Right lobe of liver (tissue), 6 donors: ENCODE results near the gene ZNF780A. TPM values are rescaled to one million over a fixed set of nuclear protein-coding genes. Genes with fewer than 3 reads are reported as not detected.
A peak's percentile ranks its signal among the peaks of the same experiment; 100 is the strongest.
"Not testable (repeated sequence)": the region's sequence is repeated elsewhere in the genome, so short reads cannot be mapped to it uniquely, and the experiment has no call there.

Experiments used
- ATAC-seq, 4 donors: fragments of 200-7000 bp; cut with Tn5 transposase; one replicate each; pipeline ENCODE4 v1.9.1; 2020; ENCODE audit warnings: mild to moderate bottlenecking in 4 of 4, moderate library complexity in 4 of 4
- DNase-seq, 3 donors: peaks; one replicate each; pipeline ENCODE4 v3.0.0-alpha.2; 2020
- H3K27ac ChIP-seq, 3 donors: fragments of 200-600 bp; one replicate each; pipeline ENCODE4 v1.8.0; 2022
- H3K27me3 ChIP-seq, 2 donors: fragments of 200-600 bp; one replicate each; pipeline ENCODE4 v1.8.0; 2022
- H3K36me3 ChIP-seq, 4 donors: fragments of 200-600 bp; sonication (generic) in 1 of 4; one replicate each; pipeline versions ENCODE4 v1.5.1 to v1.8.0; 2017 to 2022; ENCODE audit warnings: control low read depth in 1 of 4
- H3K4me1 ChIP-seq, 4 donors: fragments of 200-600 bp; sonication (generic) in 1 of 4; one replicate each; pipeline versions ENCODE4 v1.5.1 to v1.8.0; 2017 to 2022; ENCODE audit warnings: control low read depth in 1 of 4
- H3K4me3 ChIP-seq, 3 donors: fragments of 200-600 bp; one replicate each; pipeline ENCODE4 v1.8.0; 2022
- H3K9me3 ChIP-seq, 4 donors: fragments of 200-600 bp; sonication (generic) in 1 of 4; one replicate each; pipeline versions ENCODE4 v1.5.1 to v1.8.0; 2017 to 2022; ENCODE audit warnings: control low read depth in 1 of 4
- POLR2A ChIP-seq: fragments of 450-650 bp; IDR thresholded peaks from one replicate; pipeline ENCODE4 v1.6.1; 2017; ENCODE audit warnings: antibody characterized with exemption, mild to moderate bottlenecking
- WGBS: methylation state at CpG from one replicate; pipeline ENCODE4 v1.1.6; 2018; ENCODE audit warnings: low coverage, low lambda C conversion rate; ENCODE audit not compliant: insufficient coverage; ENCODE audit errors: missing lambda C conversion rate; 5-methylcytosine and 5-hydroxymethylcytosine counted together
- intact Hi-C, 2 donors: fragments of 100-400 bp; cut with DNase I; formaldehyde crosslinking; loops; one replicate each; pipeline versions ENCODE4 v1.11.2 to v1.14.1; 2022
- total RNA-seq, 6 experiments: library from RNA; depleted of rRNA in 2 of 6; stranded (reverse); fragments of >200 nt in 2 of 6; fragmentation: NEBNext Ultra II Directional in 3 of 6; extraction: Animal tissue kit (Norgen Biotek cat#: 25700) in 3 of 6; gene quantifications; one replicate each; pipeline versions ENCODE4 v1.1.0 to v1.2.4, GENCODE V29; 2016 to 2023
- TF ChIP-seq, protein P1 (sequence below), 4 donors: fragments of 200-600 bp in 3 of 4; fragments of 450-650 bp in 1 of 4; IDR thresholded peaks; one replicate each; pipeline versions ENCODE4 v1.5.1 to v1.8.0; 2016 to 2022; ENCODE audit warnings: antibody characterized with exemption in 4 of 4, mild to moderate bottlenecking in 2 of 4
- donor health status: DM: no; HTN: yes; CAD: no.
- donor health status: DM: no; HTN: no; CAD: no.
- donor health status: DM: no; HTN: no; CAD: no.
- donor health status: DM: no; HTN: yes; CAD: no.
- donor health status: DM: no; HTN: yes; CAD: no.

ZNF780A gene
- total RNA-seq, 6 experiments from 2014 or later = 8.4 to 11.1 (median 10.2) TPM

DNA sequence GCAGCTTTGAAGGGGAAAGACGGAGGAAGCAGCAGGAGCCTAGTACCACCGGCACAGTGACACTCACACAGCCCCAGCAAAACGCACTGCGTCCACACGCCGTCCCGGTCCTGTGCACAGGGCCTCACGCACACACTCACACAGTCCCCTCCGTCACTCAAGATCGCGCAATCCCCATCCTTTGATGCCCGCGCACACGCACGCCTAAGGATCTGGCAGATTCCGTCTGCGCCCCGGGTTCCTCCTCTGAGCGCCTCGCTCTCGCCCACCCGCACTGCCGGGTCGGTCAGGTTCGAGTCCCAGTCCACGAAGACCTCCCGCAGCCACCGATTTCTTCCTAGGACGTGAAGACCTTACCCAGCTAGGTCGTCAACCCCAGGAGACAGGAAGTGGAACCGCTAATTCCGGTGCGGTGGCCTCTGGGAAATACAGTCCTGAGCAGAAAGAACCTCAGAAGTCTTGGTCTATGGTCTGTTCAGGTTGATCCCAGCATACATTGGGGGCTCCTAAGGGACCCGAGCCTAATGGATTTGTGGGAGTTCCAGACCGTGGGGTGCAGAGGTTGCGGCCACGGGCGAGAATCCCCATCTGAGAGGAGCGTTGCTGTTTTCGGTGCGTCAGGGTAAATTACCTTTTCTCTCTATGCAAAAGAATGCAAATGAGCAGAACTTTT lies 34.8 kb downstream of the ZNF780A start, which contains the start of gene ZNF780B:
ZNF780B (minus strand) TSS at position 400 of the 673 bp plus-strand sequence. CDS start 5,899 bp downstream, outside the sequence.
- H3K27me3 ChIP-seq = no peaks in the 10 kb centered on the region
- no peaks in the 10 kb centered on the region for H3K4me1 ChIP-seq
- H3K4me3 ChIP-seq = peak within 1 kb of the TSS; percentile 47 to 84 (median 83)
- H3K36me3 ChIP-seq = no peaks in the 10 kb centered on the region
- peak within 1 kb of the TSS in 2 of 3 donors; percentile 3 to 52 for H3K27ac ChIP-seq
- ATAC-seq (peak; percentile 98 to 99 (median 98)), DNase-seq (peak; percentile 64 to 83 (median 82))
- intact Hi-C loops = no loop called here
- TF ChIP-seq, protein P1, sequence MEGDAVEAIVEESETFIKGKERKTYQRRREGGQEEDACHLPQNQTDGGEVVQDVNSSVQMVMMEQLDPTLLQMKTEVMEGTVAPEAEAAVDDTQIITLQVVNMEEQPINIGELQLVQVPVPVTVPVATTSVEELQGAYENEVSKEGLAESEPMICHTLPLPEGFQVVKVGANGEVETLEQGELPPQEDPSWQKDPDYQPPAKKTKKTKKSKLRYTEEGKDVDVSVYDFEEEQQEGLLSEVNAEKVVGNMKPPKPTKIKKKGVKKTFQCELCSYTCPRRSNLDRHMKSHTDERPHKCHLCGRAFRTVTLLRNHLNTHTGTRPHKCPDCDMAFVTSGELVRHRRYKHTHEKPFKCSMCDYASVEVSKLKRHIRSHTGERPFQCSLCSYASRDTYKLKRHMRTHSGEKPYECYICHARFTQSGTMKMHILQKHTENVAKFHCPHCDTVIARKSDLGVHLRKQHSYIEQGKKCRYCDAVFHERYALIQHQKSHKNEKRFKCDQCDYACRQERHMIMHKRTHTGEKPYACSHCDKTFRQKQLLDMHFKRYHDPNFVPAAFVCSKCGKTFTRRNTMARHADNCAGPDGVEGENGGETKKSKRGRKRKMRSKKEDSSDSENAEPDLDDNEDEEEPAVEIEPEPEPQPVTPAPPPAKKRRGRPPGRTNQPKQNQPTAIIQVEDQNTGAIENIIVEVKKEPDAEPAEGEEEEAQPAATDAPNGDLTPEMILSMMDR (IDR thresholded peaks at IDR 0.05) = no peak
- no peak for TF ChIP-seq POLR2A
- peaks cover 0 to 23% (median 2%) of the 10 kb centered on the region in 4 donors for H3K9me3 ChIP-seq
- 0% methylated on average over 14 of the region's 41 CpGs for WGBS

GRCh38 chr19:40055049-40055448 lies 35.7 kb downstream of the ZNF780A start:
- Histone ChIP-seq H3K9me3 (peaks cover 0 to 18% (median 2%) of the 10 kb centered on the region in 4 donors), H3K4me1 (no peaks in the 10 kb centered on the region), H3K36me3 (no peaks in the 10 kb centered on the region), H3K27me3 (no peaks in the 10 kb centered on the region), H3K27ac (no peak overlapping the region), H3K4me3 (peak overlapping the region; percentile 47 to 84 (median 83))
- DNase-seq = no peak
- no peak for ATAC-seq
- WGBS = 56% methylated on average over 10 of the region's 10 CpGs
- intact Hi-C loops = no loop called here
- no peak for TF ChIP-seq POLR2A
- TF ChIP-seq, protein P1 (IDR thresholded peaks at IDR 0.05) = no peak

GRCh38 chr19:40054632-40055031 lies 36.1 kb downstream of the ZNF780A start:
- intact Hi-C loops = no loop called here
- H3K4me1 ChIP-seq = no peaks in the 10 kb centered on the region
- TF ChIP-seq POLR2A = no peak
- TF ChIP-seq, protein P1 (IDR thresholded peaks at IDR 0.05) = no peak
- no peak overlapping the region for H3K27ac ChIP-seq
- no peaks in the 10 kb centered on the region for H3K27me3 ChIP-seq
- no peak overlapping the region for H3K4me3 ChIP-seq
- H3K36me3 ChIP-seq = no peaks in the 10 kb centered on the region
- H3K9me3 ChIP-seq = peaks cover 0 to 13% (median 2%) of the 10 kb centered on the region in 4 donors
- WGBS = 92% methylated on average over 9 of the region's 9 CpGs
- ATAC-seq (no peak), DNase-seq (no peak)

GRCh38 chr19:40053491-40053890 lies 37.3 kb downstream of the ZNF780A start:
- Histone ChIP-seq H3K36me3 (peaks cover 0 to 5% (median 0%) of the 10 kb centered on the region in 4 donors), H3K4me1 (no peaks in the 10 kb centered on the region), H3K27me3 (no peaks in the 10 kb centered on the region), H3K4me3 (no peak overlapping the region), H3K27ac (no peak overlapping the region), H3K9me3 (peaks cover 0 to 4% (median 0%) of the 10 kb centered on the region in 4 donors)
- no peak for ATAC-seq
- WGBS = 100% methylated on average over 1 of the region's 2 CpGs
- TF ChIP-seq, protein P1 (IDR thresholded peaks at IDR 0.05) = no peak
- TF ChIP-seq POLR2A = no peak
- intact Hi-C loops = no loop called here
- DNase-seq = no peak

DNA sequence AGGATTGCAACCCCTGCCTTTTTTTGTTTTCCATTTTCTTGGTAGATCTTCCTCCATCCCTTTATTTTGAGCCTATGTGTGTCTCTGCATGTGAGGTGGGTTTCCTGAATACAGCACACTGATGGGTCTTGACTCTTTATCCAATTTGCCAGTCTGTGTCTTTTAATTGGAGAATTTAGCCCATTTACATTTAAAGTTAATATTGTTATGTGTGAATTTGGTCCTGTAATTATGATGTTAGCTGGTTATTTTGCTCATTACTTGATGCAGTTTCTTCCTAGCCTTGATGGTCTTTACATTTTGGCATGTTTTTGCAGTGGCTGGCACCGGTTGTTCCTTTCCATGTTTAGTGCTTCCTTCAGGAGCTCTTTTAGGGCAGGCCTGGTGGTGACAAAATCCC lies 49.0 kb downstream of the ZNF780A start:
- Histone ChIP-seq H3K36me3 (peaks cover 0 to 36% (median 8%) of the 10 kb centered on the region in 4 donors), H3K9me3 (peaks cover 0 to 19% (median 3%) of the 10 kb centered on the region in 4 donors)
- DNase-seq, H3K27me3 ChIP-seq, ATAC-seq, H3K4me3 ChIP-seq, intact Hi-C loops, H3K4me1 ChIP-seq, H3K27ac ChIP-seq: not testable (repeated sequence)
- no CpG with 5 or more reads among the region's 1 CpG for WGBS

DNA sequence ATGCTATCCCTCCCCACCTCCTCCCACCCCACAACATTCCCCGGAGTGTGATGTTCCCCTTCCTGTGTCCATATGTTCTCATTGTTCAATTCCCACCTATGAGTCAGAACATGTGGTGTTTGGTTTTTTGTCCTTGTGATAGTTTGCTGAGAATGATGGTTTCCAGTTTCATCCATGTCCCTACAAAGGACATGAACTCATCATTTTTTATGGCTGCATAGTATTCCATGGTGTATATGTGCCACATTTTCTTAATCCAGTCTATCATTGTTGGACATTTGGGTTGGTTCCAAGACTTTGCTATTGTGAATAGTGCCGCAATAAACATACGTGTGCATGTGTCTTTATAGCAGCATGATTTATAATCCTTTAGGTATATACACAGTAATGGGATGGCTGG lies 52.7 kb downstream of the ZNF780A start:
- WGBS = 100% methylated on average over 1 of the region's 3 CpGs
- H3K27ac ChIP-seq, H3K4me3 ChIP-seq, H3K27me3 ChIP-seq, intact Hi-C loops, ATAC-seq, H3K4me1 ChIP-seq, DNase-seq, H3K36me3 ChIP-seq: not testable (repeated sequence)
- peaks cover 5 to 38% (median 13%) of the 10 kb centered on the region in 4 donors for H3K9me3 ChIP-seq
